Effector memory CD4-positive, alpha-beta T cell (primary cell): Measurements from ENCODE around the gene TSKU.

Experiments used
- DNase-seq, 3 donors: peaks; one replicate each; pipeline ENCODE4 v3.0.0-alpha.2; 2020
- H3K27ac ChIP-seq: 2 replicates; pipeline ENCODE4 v1.7.0; 2013; ENCODE audit warnings: mild to moderate bottlenecking, low read length, moderate library complexity; ENCODE audit not compliant: insufficient read depth, poor library complexity, severe bottlenecking
- H3K27me3 ChIP-seq: replicated peaks from 2 replicates; pipeline ENCODE4 v1.7.0; 2013; ENCODE audit warnings: mild to moderate bottlenecking, low read length; ENCODE audit not compliant: insufficient read depth, control insufficient read depth, poor library complexity, severe bottlenecking
- H3K36me3 ChIP-seq: 2 replicates; pipeline ENCODE4 v1.7.0; 2013; ENCODE audit warnings: mild to moderate bottlenecking, low read length, moderate library complexity; ENCODE audit not compliant: control insufficient read depth, insufficient read depth
- H3K4me1 ChIP-seq: 2 replicates; pipeline ENCODE4 v1.7.0; 2013; ENCODE audit warnings: low read length, mild to moderate bottlenecking; ENCODE audit not compliant: control insufficient read depth, insufficient read depth, poor library complexity, severe bottlenecking
- H3K4me3 ChIP-seq: 2 replicates; pipeline ENCODE4 v1.7.0; 2013; ENCODE audit warnings: low read length, low read depth, mild to moderate bottlenecking; ENCODE audit not compliant: insufficient read depth, poor library complexity, severe bottlenecking
- H3K9me3 ChIP-seq: 2 replicates; pipeline ENCODE4 v1.7.0; 2013; ENCODE audit warnings: mild to moderate bottlenecking, low read length, moderate library complexity; ENCODE audit not compliant: control insufficient read depth

Gene TSKU

GRCh38 chr11:76769645-76770586 lies 13.2 kb upstream of the TSKU start:
- H3K4me1 ChIP-seq, result peaks cover 21% of the 10 kb centered on the region
- no peak overlapping the region for H3K4me3 ChIP-seq
- no peak overlapping the region for H3K27ac ChIP-seq
- no peaks in the 10 kb centered on the region for H3K9me3 ChIP-seq
- no peaks in the 10 kb centered on the region for H3K36me3 ChIP-seq
- DNase-seq, result no peak
- no peaks in the 10 kb centered on the region for H3K27me3 ChIP-seq

GRCh38 chr11:76770642-76771445 lies 12.3 kb upstream of the TSKU start:
- no peak overlapping the region for H3K27ac ChIP-seq
- H3K36me3 ChIP-seq, result no peaks in the 10 kb centered on the region
- DNase-seq, result no peak
- H3K4me1 ChIP-seq, result peaks cover 21% of the 10 kb centered on the region
- no peaks in the 10 kb centered on the region for H3K9me3 ChIP-seq
- no peak overlapping the region for H3K4me3 ChIP-seq
- H3K27me3 ChIP-seq, result no peaks in the 10 kb centered on the region

- no peak overlapping the region for H3K4me3 ChIP-seq
- peaks cover 21% of the 10 kb centered on the region for H3K4me1 ChIP-seq
- no peak overlapping the region for H3K27ac ChIP-seq
- no peaks in the 10 kb centered on the region for H3K36me3 ChIP-seq
- no peak for DNase-seq
- H3K9me3 ChIP-seq, result peaks cover 1% of the 10 kb centered on the region
- H3K27me3 ChIP-seq, result no peaks in the 10 kb centered on the region
Measured at GRCh38 chr11:76771446-76772099, 11.6 kb upstream of the TSKU start.

- H3K27ac ChIP-seq, result no peak overlapping the region
- DNase-seq, result no peak
- H3K4me3 ChIP-seq, result no peak overlapping the region
- no peaks in the 10 kb centered on the region for H3K27me3 ChIP-seq
- H3K9me3 ChIP-seq, result peaks cover 4% of the 10 kb centered on the region
- H3K4me1 ChIP-seq, result peaks cover 17% of the 10 kb centered on the region
- H3K36me3 ChIP-seq, result no peaks in the 10 kb centered on the region
Measured at GRCh38 chr11:76772100-76772782, 10.9 kb upstream of the TSKU start.

- no peak for DNase-seq
- Histone ChIP-seq H3K4me1 (peaks cover 12% of the 10 kb centered on the region), H3K27ac (no peak overlapping the region), H3K36me3 (no peaks in the 10 kb centered on the region), H3K9me3 (peaks cover 9% of the 10 kb centered on the region), H3K4me3 (no peak overlapping the region), H3K27me3 (no peaks in the 10 kb centered on the region)
Measured at GRCh38 chr11:76772783-76773106, 10.4 kb upstream of the TSKU start.

- Histone ChIP-seq H3K9me3 (peaks cover 9% of the 10 kb centered on the region), H3K4me3 (no peak overlapping the region), H3K27ac (no peak overlapping the region), H3K4me1 (peaks cover under 1% of the 10 kb centered on the region), H3K27me3 (no peaks in the 10 kb centered on the region), H3K36me3 (no peaks in the 10 kb centered on the region)
- DNase-seq, result no peak
Measured at GRCh38 chr11:76773921-76774361, 9.2 kb upstream of the TSKU start.

GRCh38 chr11:76776472-76776871 lies 6.7 kb upstream of the TSKU start:
- Histone ChIP-seq H3K27me3 (no peaks in the 10 kb centered on the region), H3K4me3 (no peak overlapping the region), H3K36me3 (no peaks in the 10 kb centered on the region), H3K4me1 (no peaks in the 10 kb centered on the region), H3K9me3 (peaks cover 9% of the 10 kb centered on the region), H3K27ac (no peak overlapping the region)
- no peak for DNase-seq

- Histone ChIP-seq H3K27me3 (no peaks in the 10 kb centered on the region), H3K27ac (no peak overlapping the region), H3K9me3 (peaks cover 9% of the 10 kb centered on the region), H3K36me3 (no peaks in the 10 kb centered on the region), H3K4me3 (no peak overlapping the region), H3K4me1 (no peaks in the 10 kb centered on the region)
- no peak for DNase-seq
Measured at GRCh38 chr11:76777305-76777704, 5.9 kb upstream of the TSKU start.

- Histone ChIP-seq H3K4me3 (no peak overlapping the region), H3K27me3 (no peaks in the 10 kb centered on the region), H3K4me1 (peaks cover 4% of the 10 kb centered on the region), H3K27ac (no peak overlapping the region), H3K36me3 (no peaks in the 10 kb centered on the region), H3K9me3 (peaks cover 9% of the 10 kb centered on the region)
- DNase-seq, result no peak
Measured at GRCh38 chr11:76777876-76778275, 5.3 kb upstream of the TSKU start.
